Measurements from ENCODE around the gene LINGO1.

The LINGO1 gene

GRCh38 chr15:77613814-77614213 is 18.9 kb downstream of the LINGO1 start:
- DNase-seq = no peak

- no peak for DNase-seq
These were observed 19.6 kb downstream of the LINGO1 start for GRCh38 chr15:77612958-77613601.

- DNase-seq = no peak
These were observed 20.9 kb downstream of the LINGO1 start for GRCh38 chr15:77611767-77612166.

- no peak for DNase-seq
These were observed 22.0 kb downstream of the LINGO1 start for GRCh38 chr15:77610731-77611130.

- DNase-seq = no peak
These were observed 23.2 kb downstream of the LINGO1 start for GRCh38 chr15:77609558-77609957.

- DNase-seq = no peak
These were observed 23.9 kb downstream of the LINGO1 start for GRCh38 chr15:77608774-77609173.

GRCh38 chr15:77607894-77608261 is 24.8 kb downstream of the LINGO1 start:
- DNase-seq = no peak

- no peak for DNase-seq
These were observed 25.4 kb downstream of the LINGO1 start for GRCh38 chr15:77607111-77607893.

- no peak for DNase-seq
These were observed 26.3 kb downstream of the LINGO1 start for GRCh38 chr15:77606142-77607034.

- DNase-seq = no peak
These were observed 27.2 kb downstream of the LINGO1 start for GRCh38 chr15:77605547-77605946.

- DNase-seq = no peak
These were observed 27.7 kb downstream of the LINGO1 start for GRCh38 chr15:77604973-77605372.

GRCh38 chr15:77603611-77604336 is 28.9 kb downstream of the LINGO1 start:
- no peak for DNase-seq

- no peak for DNase-seq
These were observed 29.9 kb downstream of the LINGO1 start for GRCh38 chr15:77602800-77603199.

GRCh38 chr15:77599899-77600298 is 32.8 kb downstream of the LINGO1 start:
- DNase-seq = no peak

- no peak for DNase-seq
These were observed 33.4 kb downstream of the LINGO1 start for GRCh38 chr15:77599357-77599756.

GRCh38 chr15:77598644-77599043 is 34.1 kb downstream of the LINGO1 start:
- DNase-seq = no peak

GRCh38 chr15:77597804-77598453 is 34.8 kb downstream of the LINGO1 start:
- DNase-seq = no peak

GRCh38 chr15:77596821-77597803 is 35.6 kb downstream of the LINGO1 start:
- no peak for DNase-seq

- DNase-seq = no peak
These were observed 37.5 kb downstream of the LINGO1 start for GRCh38 chr15:77595231-77595630.

GRCh38 chr15:77592758-77593157 is 40.0 kb downstream of the LINGO1 start:
- DNase-seq = no peak

Data from CD4-positive, alpha-beta T cell treated with Interleukin-4 for 1 hour (primary cell).